ENCODE measurements around the gene RBM39.
"Not testable (repeated sequence)": the region's sequence is repeated elsewhere in the genome, so short reads cannot be mapped to it uniquely, and the experiment has no call there.

RBM39 gene

DNA sequence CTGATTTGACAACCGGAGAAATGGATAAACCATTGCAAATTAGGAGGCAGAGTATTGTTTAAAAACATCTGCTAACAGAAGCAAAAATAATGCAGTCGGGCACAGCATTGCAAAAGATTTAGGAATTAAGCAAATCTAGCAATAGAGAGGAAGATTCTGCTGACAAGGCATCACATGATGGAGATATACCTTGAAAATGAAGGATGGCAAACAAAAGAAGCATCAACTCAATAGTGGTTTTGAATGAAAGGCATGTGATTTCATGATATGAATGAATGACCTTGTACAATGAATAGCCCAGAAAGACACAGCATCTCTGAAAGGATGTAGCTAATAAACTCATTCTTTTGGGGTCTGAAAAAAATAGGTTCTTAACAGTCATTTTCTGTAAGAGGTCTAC, 8.6 kb upstream of the RBM39 start:
- DNase-seq, result no peak

DNA sequence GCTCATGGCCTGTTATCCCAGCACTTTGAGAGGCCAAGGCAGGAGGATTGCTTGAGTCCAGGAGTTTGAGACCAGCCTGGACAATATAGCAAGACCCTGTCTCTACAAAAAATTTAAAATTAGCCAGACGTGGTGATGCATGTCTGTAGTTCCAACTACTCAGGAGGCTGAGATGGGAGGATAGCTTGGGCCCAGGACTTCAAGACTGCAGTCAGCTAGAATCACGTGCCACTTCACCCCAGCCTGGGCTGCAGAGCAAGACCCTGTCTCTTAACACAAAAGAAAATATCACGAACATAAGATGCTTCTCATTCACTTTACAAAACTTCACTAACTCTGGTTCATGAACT, 2.4 kb upstream of the RBM39 start:
- not testable (repeated sequence) for DNase-seq

DNA sequence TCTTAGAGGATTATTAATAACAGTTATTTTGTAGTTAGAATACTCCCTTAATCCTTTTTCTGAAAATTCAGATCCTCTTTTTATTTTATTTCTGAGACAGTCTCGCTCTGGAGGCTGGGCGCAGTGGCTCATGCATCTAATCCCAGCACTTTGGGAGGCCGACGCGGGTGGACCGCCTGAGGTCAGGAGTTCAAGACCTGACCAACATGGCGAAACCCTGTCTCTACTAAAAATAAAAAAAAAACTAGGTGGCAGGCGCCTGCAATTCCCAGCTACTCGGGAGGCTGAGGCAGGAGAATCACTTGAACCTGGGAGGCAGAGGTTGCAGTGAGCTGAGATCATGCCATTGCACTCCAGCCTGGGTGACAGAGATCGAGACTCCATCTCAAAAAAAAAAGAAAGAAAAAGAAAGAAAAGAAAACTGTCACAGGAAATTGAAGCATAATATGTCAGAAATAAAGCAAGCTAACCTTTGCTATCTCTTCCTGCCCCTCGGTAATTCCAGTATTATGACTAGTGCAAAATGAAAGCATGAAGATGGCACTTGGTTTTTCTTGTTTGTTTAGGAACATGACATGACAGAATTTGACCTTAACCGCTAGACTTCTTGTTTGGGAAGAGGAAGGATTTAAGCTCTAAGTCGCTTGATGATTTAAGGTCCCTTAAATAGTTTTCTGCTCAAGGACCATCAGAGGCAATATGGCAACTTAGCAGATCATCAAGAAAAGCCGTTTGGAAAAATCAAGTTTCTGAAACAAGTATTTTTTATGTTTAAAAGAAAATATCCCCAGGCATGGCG, 1.8 kb upstream of the RBM39 start:
- no peak for DNase-seq

DNA sequence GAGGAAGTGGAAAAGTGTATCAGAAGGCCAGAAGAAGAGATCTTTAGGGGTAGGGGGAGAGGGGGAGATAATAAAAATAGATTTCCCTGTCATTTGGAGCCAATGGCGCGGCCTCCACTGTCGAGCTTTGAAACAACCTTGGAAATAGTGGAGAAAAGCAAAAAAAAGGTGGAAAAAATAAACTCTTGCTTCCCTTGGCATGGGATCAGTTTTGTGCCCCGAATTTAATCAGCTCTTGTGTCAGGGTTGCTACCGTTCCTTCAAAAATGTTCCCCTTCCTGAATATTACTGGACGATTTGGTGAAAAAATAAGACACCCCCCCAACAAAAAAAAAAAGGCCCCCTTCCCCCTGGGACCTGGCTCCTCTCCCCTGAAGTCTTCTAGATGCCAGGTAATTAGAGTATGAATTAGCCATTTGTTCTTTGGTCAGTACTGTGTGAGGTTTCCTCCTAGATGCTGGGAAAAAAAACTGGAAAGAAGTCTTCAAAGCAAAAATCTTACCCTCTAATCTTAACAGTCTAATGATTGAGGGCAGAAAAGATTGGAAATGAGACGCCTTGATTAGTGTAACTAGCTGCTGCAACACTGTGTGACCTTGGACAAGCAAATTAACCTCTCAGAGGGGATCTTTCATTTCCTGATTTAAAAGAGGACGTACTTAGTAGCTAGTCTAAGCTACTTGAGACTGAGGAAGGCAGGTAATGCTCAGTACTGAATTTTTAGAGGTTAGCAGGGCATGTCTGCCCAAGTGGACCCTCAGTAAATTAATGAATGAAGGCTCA, 872 bp upstream of the RBM39 start:
- DNase-seq, result no peak

DNA sequence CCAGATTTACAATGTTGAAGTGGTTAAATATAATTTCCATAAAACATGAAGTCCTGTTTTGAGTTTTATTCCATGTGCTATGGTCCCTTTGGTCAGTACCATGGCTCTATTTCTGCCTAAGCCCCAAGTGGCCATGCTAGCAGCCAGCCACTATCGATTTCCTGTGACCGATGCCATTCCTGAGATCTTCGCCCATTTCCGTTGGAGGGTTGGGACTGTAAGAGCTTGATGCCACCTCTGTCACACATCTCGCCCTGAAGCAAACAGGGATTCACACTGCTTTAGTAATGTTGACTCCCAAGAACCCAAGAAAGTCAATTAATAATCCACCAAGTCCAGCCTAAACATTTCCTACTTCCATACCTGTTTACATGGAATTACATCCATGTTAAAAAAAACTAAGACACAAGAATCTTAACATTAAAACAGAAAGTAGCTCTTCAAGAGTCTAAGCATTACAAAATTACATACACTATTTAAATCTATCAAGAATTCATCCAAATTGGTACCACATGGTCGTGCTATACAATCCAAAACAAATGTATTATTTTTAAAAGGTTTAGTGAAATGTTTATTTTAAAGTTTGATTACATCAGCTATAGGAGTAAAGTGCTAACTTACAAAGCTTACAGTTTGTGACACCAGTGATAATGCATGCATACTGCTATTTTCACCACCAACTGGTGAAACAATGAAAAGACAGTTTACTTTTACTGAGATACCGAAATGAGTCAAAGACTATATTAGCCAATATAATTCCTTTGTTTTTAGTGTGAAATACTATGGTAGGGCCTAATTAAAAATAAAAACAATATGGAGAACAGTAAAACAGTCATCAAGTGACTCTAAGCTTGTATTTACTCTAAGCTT, 2.5 kb downstream of the RBM39 start:
- no peak for DNase-seq

DNA sequence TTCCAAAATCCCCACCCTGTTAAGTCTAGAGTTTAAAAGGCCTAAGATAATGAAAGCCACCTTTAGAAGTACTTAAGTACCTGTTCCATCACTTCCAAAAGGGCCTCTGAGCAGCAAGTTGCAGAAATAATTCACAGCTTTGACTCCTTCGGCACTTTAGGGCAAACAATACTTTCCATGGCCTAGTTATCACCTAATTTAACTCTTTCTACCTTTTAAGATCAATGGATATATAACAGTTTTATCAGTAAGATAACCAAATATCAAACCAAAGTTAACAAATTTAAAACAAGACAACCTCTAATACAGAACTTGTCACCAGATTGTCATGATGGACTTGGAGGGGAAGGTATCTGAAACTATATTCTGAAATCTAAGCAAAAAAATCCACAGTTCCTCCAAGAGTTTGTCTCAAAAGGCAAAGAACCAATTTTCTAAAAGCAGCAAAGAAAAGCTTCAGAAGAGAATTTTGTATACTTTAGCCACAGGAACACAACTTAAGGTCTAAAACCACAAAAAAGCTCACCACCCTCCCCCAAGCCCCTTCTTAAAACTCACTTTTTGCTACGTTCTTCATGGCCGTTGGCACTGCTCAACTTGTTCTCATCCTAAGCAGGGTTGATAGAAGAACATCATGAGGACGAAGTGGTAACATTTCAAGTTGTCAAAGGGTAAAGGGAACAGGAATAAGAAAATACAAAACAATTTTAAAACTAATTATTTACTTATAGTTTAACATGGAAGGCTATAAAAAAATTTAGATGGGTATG, 3.5 kb downstream of the RBM39 start:
- no peak for DNase-seq

DNA sequence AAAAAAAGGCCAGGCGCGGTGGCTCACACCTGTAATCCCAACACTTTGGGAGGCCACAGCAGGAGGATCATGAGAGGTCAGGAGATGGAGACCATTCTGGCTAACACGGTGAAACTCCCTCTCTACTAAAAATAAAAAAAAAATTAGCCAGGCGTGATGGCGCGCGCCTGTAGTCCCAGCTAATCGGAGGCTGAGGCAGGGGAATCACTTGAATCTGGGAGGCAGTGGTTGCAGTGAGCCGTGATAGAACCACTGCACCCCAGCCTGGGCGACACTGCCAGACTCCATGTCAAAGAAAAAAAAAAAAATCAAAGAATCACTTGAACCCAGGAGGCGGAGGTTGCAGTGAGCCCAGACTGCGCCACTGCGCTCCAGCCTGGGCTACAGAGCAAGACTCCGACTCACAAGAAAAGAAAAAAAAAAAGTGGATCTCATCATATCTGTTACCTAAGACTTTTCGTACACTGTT, 4.2 kb downstream of the RBM39 start:
- no peak for DNase-seq

DNA sequence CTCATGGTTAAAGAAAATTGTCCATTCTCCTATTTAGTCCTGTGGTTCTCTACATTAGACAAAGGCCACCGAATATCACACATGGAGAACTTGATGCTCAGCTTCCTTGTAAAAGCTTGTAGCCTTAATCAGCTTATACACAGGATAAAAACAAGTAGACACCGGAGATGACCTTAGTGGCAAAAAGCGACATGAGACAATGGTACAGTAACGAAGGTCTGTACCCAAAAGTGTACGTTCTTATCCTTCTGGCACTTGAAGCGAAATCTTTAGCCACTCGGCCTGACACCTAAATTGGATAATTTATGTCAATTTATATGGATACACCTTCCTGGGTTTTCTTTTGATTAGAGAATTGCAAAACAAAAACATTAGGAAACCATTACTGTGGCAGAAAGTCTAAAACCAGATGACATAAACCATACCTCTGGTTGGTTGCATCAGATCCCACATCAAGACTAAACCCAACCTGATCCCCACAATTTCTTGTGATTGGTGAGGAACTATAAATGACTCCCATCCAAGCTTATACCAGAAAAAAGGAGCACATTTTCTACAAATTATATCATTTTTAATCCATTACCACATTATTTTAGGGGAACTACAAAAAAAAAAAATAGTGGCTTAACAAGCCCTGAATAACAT, 6.1 kb downstream of the RBM39 start:
- DNase-seq, result no peak

DNA sequence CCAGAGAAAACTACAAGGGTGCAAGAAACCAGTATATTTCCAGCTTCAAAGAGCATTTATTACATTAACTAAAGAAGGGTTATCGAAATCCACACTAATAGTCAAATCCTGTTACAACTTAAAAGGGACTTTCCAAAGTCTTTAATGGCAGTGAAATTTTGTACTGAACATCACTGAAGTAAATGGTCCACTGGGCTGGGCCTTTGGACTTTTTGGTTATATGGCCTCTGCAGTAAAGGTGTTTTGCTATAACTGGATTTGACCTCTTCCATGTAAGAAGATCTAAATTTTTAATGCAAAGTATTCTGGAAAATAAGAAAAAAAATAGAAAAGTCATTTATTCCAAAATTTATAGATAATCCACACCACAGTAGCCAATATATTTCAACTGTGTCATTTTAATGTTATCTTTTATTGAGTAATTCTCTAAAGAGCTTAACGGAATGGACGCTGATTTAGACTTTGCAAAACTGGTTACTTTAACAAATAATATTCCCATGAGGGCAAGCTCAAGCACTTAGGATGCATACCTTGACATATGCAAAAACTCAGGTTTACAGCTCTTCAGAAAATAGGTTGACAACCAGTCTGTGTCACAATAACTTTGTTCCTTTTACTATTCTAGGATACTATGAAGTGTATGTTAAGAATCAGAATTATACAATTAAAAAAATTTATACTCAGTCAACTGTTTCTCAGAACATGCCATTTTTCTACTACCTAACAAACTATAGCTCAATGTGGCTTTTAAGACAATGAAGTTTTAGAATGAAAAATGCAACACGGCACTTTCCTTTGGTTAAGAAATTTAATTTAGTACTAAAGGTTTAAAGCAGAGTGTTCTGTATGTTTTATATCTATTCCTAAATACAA, 7.0 kb downstream of the RBM39 start:
- DNase-seq, result no peak

DNA sequence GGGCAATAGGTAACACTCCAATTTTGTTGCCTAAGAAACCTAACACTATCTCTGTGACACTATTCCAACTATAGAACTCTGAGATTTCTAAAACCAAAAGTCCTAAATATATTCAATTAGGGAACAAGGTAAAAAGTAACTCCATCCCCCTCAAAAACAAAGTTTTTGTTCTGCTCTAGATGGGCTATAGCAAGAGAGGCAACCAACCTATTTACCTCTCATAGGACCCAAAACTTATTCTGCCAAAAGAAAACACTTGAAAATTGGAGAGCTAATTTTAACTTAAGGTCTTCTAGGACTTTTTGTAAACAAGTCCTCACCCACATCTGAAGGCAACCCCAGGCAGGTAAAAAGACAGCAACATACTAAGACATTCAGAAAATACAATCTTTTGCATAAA, 7.7 kb downstream of the RBM39 start:
- no peak for DNase-seq

DNA sequence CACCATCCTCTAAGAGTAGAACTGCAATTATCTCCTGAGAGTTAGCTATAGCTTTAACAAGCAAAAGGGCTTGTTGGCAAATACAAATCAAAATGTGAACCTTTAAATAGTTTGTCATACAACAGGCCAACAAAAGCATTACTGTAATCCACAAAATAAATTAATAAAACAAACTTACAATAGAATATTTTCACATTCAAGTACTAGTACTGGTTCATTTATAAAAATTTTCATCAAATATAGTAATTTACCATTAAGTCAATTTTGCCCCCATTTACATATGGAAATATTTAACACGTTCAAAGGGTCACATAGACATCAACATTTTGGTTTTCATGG, 9.4 kb downstream of the RBM39 start:
- no peak for DNase-seq

DNA sequence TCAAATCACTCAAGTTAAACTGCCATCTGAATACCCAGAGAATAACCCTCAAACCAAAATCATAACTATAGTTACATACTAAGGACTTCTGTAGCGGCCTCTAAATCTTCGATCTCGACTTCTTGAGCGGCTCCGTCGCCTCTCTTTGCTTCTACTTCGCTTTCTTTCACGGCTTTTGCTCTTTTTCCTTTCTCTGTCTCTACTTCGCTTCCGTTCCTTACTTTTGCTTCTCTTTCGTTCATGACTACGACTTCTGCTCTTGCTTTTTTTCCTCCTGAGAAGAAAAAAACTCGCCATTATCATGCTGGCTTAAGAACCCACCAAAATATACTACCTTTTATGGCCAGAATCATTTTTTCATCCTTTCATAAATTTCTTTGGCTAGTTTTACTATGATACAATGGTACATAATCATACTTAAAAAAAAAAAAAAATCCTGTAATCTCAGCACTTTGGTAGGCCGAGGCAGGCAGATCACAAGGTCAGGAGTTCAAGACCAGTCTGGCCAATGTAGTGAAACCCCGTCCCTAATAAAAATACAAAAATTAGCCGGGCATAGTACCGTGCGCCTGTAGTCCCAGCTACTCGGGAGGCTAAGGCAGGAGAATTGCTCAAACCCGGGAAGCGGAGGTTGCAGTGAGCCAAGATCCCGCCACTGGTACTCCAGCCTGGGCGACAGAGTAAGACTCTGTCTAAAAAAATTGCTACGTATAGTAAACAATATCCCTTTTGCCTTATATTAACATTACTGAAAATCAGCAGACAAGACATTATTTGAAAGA, 10.0 kb downstream of the RBM39 start:
- DNase-seq, result no peak

DNA sequence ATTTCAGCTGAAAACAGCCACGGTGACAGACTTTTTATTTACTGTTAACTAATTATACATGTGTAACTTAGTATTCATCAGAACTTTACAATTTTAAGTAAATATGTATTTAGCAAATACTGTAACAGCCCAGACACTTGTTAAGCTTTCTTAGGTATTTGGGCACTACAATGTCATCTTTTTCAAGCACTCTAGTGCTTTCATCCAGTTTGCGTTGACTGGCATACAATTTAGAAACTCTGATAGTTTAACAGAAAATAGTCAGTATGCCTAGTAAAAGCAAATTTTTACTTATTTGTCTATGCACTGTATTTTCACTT, 10.6 kb downstream of the RBM39 start:
- DNase-seq, result no peak

DNA sequence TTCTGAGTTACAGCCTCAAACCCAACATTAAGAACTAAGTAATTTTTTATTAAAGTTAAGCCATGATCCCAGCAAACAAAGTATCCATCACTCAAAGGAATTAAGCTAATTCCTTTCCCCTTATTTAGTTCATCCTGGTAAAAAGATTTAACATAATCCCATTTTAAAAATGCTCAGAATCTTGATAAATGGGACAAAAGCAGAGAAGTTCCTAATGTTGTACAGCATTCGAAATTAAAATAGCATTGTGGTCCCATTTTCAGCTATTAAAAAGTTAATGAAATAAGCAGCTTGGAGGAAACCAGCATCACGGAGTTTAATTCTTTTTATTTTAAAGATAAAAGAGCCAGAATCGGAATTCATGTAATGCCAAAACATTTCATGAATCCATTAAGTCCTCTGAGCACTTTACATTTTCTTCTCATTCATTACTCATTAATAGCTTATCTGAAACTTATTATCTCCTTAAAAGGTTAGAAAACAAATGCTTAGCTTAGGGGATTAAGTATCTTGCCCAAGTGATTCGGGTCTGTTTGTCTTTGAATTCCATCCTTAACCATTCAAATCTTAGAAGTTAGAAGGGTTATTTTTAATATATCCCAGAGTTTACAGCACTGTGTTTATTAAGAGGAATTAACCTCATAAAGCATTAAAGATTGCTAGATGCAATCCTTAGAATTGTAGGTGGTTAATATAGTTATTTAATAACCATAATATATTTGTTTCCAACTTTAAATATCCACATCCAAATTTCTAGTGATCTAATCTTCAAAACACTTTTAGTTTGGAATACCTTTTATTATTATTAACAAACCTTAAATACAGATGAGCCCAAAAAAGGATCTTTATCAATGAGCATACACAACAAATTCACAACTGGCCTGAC, 11.2 kb downstream of the RBM39 start:
- DNase-seq, result no peak

DNA sequence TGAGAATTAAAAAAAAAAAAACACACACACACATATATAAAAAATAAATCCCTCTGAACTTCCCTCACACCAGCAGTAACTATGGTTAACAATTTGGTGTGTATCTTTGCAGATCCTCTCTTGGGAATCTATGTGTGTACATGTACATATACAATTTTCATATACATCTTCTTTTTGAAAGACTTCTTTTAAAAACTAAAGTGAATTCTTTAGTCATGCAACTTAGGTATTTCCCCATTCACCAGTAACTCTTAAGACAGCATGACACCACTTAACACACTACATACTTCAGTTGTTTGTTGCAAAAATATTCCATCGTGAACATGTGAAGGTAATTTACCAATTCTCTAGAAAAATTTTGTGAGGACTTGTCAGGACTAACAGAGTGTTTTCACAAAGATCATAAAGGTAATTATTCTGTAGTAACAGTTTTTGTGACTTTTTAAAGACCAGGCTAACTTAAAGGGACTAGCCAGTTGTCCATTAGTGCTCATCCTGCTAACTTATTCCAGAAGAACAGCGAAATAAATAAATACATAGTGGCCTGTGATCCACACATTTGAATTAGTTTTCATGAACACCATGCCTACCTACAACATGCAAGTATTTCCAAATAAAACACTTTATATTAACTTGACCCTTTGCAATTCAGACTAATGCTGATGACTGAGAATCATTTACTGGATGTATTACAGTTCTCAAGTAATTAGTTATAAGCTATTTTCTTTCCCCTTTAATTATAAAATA, 12.1 kb downstream of the RBM39 start:
- no peak for DNase-seq

DNA sequence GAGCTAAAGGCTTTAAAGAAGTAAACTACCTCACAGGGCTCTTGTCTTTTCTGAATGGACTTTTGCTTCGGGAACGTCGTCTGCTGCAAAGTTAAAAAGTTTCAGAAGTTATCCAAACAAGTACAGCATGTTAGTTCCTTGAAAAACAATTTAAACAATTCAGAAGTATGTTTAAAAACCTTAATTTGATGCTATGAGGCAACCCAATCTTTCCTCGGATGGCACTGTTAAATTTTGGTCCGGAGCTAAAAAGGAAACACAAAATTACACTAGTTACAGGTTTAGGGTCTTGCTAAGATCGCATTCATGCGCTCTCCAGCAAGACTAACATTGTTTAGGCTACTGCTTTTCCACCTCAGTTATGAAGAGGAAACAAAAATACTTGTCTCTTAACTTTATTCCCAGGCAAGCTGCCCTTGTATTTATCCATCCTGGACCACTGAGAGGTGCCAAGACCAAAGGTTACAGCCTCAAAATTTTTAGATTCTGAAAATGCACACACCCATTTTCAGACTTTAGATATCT, 12.7 kb downstream of the RBM39 start:
- no peak for DNase-seq

DNA sequence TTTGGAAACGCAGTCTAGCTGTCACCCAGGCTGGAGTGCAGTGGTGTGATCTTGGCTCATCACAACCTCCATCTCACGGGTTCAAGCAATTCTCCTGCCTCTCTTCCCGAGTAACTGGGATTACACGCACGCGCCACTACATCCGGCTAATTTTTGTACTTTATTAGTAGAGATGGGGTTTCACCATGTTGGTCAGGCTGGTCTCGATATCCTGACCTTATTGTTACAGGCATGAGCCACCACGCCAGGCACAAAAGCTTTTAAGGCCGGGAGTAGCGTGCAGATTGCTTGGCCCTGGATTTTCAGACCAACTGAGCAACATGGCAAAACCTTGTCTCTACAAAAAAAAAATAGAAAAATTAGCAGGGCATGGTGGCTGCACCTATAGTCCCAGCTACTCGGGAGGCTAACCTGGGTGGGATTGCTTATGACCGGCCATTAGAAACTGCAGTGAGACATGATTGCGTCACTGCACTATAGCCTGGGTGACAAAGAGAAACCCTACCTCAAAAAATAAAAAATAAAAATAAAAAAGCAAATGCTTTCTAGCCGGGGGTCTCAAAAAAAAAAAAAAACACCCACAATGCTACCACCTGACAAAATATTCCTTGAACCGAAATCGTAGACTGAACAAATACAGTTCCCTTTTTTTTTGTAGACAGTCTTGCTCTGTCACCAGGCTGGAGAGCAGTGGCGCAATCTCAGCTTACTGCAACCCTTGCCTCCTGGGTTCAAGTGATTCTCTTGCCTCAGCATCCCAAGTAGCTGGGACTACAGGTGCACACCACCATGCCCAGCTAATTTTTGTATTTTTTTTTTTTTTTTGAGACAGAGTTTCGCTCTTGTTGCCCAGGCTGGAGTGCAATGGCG, 15.0 kb downstream of the RBM39 start:
- DNase-seq, result no peak

All from DMS153 (cell line).